ENCODE data around the gene PSMD10. TPM values are rescaled to one million over a fixed set of nuclear protein-coding genes. Genes with fewer than 3 reads are reported as not detected.

PSMD10 gene
- polyA plus RNA-seq, 1 experiment, result 118 TPM

DNA sequence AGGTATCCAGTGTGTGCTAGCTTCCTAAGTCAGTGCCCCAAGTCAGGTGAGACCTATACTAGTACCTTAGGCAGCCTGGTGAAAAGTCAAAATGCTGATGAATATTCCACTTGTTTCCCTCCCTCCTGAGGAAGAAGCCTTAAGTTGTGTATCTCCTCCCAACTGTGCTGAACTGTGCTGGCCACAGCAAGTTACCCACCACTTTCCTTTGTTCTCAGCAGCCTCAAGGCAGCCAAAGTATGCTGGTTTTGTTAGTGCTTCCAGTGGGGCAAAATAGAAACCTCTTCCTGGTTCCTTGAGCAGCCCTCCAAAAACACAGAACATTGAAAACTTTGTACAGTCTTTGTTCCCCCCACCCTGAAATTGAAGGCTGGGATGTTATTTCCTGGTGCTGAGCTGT is 14.1 kb upstream of the PSMD10 start:
- ChIA-PET POLR2A (no interaction called here), CTCF (no interaction called here)
- H3K9me3 ChIP-seq (ENCODE audit: control insufficient read depth, insufficient read depth, low read length), result no peaks in the 10 kb centered on the region

GRCh38 chrX:108097380-108097779 is 6.0 kb upstream of the PSMD10 start:
- Histone ChIP-seq H3K27me3 (ENCODE audit: control insufficient read depth, insufficient read depth, low read length) (no peaks in the 10 kb centered on the region), H3K9me3 (ENCODE audit: control insufficient read depth, insufficient read depth, low read length) (no peaks in the 10 kb centered on the region), H3K27ac (ENCODE audit: low read depth, low read length) (no peak overlapping the region), H3K4me3 (ENCODE audit: low read depth, low read length) (no peak overlapping the region)
- ChIA-PET CTCF (no interaction called here), POLR2A (no interaction called here)
- no peak for TF ChIP-seq CTCF (IDR thresholded peaks at IDR 0.05; ENCODE audit: low read depth, low read length)
- no peak for DNase-seq (ENCODE audit: low read depth, low spot score)

More for the DNA sequence above, 14.1 kb upstream of the PSMD10 start:
- TF ChIP-seq CTCF (IDR thresholded peaks at IDR 0.05; ENCODE audit: low read depth, low read length), result no peak
- DNase-seq (ENCODE audit: low read depth, low spot score), result no peak
- Histone ChIP-seq H3K27me3 (ENCODE audit: control insufficient read depth, insufficient read depth, low read length) (no peaks in the 10 kb centered on the region), H3K4me3 (ENCODE audit: low read depth, low read length) (no peak overlapping the region), H3K27ac (ENCODE audit: low read depth, low read length) (no peak overlapping the region)

GRCh38 chrX:108091878-108092291 is 543 bp upstream of the PSMD10 start:
- TF ChIP-seq CTCF (IDR thresholded peaks at IDR 0.05; ENCODE audit: low read depth, low read length), result no peak
- no peaks in the 10 kb centered on the region for H3K27me3 ChIP-seq (ENCODE audit: control insufficient read depth, insufficient read depth, low read length)
- no peak overlapping the region for H3K27ac ChIP-seq (ENCODE audit: low read depth, low read length)
- CTCF ChIA-PET, result interaction anchor here (0.6 kb wide), 1 partner anchor 142 kb away, joined by 3 read pairs; no protein-coding TSS in a partner anchor
- POLR2A ChIA-PET, result interaction anchor here (0.6 to 0.9 kb wide), 2 partner anchors 31 to 266 kb away, joined by 3 to 4 read pairs; partner anchors contain the start of gene MID2
- peak overlapping the region; percentile 71 for H3K4me3 ChIP-seq (ENCODE audit: low read depth, low read length)
- no peak for DNase-seq (ENCODE audit: low read depth, low spot score)
- H3K9me3 ChIP-seq (ENCODE audit: control insufficient read depth, insufficient read depth, low read length), result no peaks in the 10 kb centered on the region

GRCh38 chrX:108090491-108091263 is 665 bp downstream of the PSMD10 start:
- POLR2A ChIA-PET, result no interaction called here

More at GRCh38 chrX:108090491-108091263, 665 bp downstream of the PSMD10 start:
- Histone ChIP-seq H3K27me3 (ENCODE audit: control insufficient read depth, insufficient read depth, low read length) (no peaks in the 10 kb centered on the region), H3K4me3 (ENCODE audit: low read depth, low read length) (peak overlapping the region; percentile 72), H3K9me3 (ENCODE audit: control insufficient read depth, insufficient read depth, low read length) (no peaks in the 10 kb centered on the region), H3K27ac (ENCODE audit: low read depth, low read length) (peak overlapping the region; percentile 87)
- no peak for DNase-seq (ENCODE audit: low read depth, low spot score)
- CTCF ChIA-PET, result no interaction called here
- TF ChIP-seq CTCF (IDR thresholded peaks at IDR 0.05; ENCODE audit: low read depth, low read length), result no peak

Data from AG04450 (cell line).